H54 (cell line): ENCODE data around the gene LRRC9.

Experiments used
- DNase-seq: peaks from one replicate; pipeline ENCODE4 v3.0.0; 2011; ENCODE audit warnings: low spot score, mixed read lengths; ENCODE audit not compliant: insufficient read length
- FAIRE-seq: peaks from 3 replicates; lab custom pipeline; 2011; peaks lifted over from hg19 to GRCh38; lab: Jason Lieb, UNC
- POLR2A ChIP-seq: IDR thresholded peaks from 2 replicates; pipeline ENCODE4 v1.6.1; 2011; ENCODE audit warnings: low read depth, mild to moderate bottlenecking, low read length

LRRC9 gene

DNA sequence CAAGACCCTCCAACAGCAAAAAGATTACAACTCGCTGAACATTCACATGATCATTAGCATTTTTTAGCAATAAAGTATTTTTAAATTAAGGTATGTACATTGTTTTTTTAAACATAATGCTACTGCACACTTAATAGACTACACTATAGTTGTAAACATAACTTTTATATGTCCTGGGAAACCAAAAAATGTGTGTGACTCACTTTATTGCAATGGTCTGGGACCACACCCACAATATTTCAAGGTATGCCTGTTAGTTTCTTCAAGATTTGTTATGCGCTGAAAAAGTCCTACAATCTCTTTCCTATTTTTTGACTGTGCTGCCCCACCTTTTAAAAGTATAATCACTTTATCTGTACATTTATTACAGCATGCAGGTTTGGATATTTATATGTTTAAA is 141.4 kb downstream of the LRRC9 start:
- TF ChIP-seq POLR2A: no peak
- no peak for FAIRE-seq

DNA sequence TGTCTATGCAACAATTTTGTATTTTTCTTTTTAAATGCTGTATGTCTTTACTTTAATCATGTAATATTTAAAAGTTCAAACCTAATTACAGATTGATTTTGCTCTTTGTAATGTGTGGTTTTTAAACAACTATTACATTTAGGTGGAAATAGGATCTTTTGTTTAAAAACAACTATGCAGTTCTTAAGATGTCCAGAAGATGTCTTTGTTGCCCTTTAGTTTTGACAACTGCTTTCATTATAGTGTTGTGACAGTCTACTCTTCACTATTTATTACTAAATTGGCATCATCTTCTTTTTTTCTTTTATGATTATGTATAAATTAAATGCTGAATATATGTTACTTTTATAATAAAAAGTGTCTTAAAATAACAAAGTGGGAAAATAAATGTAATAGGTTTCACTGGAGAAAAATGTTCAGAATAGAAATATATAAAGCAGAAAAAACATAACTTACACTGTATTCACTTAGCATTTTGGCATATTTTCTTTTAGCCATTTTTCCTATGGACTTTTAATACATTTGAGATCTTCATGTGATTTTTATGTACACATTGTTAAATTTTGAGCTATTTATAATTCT is 144.6 kb downstream of the LRRC9 start:
- TF ChIP-seq POLR2A: no peak
- FAIRE-seq (no peak), DNase-seq (no peak)

More for the DNA sequence above, 141.4 kb downstream of the LRRC9 start:
- DNase-seq: no peak

DNA sequence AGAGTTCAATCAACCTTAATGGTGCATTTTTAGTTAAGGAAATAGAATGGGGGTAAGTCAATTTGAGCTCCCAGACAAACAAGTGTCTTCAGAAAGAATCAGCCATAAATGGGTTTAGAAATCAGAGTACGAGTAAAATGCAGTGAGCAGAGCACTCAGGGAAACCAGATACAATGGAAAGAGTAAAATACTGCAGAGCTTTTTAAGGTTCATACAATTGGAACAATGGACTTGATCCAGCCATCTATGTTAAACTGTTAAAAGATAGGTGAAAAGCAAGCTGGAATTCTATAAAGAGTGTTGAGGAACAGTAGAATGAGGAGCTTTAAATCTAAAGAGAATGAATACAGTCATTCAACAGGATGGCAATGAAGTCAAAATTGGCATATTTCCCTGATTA is 147.9 kb downstream of the LRRC9 start:
- FAIRE-seq (no peak), DNase-seq (no peak)
- TF ChIP-seq POLR2A: no peak

DNA sequence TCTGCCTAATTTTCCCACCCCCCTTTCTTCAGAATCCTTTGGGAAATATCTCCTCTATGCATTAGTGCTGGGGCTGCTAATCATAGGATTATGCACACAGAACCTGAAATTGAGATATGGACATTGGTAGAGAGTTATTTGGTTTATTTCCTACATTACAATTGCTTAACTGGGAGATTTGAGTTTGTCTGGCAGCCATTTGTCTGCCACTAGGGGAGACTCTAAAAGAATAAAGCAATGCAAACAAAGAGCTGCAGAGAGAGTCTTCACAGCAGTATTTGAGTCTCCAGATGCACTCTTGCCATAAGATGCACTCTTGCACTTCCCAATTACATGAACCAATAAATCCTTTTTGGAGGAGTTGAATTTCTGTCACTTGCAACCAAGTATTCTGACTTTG is 159.8 kb downstream of the LRRC9 start:
- no peak for TF ChIP-seq POLR2A
- DNase-seq (no peak), FAIRE-seq (no peak)

DNA sequence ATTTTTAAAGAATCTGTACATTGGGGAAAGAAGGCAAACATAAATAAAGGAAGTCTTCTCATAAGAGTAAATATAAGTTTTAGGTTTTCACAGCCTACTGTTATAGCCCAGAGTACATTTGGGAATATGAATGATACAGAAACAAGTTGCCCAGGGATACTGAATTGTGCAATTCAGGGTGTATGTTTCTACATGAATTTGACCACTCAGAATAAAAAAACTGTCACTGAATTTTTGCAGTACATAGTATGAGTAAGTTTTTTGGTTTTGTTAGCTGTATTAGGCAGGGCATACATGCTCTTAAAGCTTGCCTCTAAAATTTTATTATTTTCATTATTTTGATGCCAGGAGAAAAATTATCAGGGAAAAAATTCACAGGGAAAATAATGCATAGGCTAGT is 165.1 kb downstream of the LRRC9 start:
- no peak for TF ChIP-seq POLR2A
- DNase-seq: no peak
- no peak for FAIRE-seq

DNA sequence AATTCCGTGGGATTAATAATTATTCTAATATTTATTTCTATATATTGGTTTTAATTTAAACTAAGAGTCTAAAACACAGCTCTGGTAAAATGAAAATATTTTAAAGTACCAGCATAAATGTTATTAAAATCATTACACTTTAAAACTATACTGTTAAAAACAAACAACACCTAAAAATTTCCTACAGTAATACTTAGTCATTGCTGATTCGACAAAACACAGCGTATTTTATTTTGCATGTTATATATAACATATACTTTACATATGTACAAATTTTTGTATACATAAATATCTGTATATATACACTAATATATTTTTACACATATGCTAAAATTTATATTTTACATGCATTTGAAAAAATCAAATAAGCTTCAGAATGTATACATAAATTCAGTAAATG is 165.7 kb downstream of the LRRC9 start:
- no peak for FAIRE-seq
- no peak for TF ChIP-seq POLR2A
- no peak for DNase-seq

DNA sequence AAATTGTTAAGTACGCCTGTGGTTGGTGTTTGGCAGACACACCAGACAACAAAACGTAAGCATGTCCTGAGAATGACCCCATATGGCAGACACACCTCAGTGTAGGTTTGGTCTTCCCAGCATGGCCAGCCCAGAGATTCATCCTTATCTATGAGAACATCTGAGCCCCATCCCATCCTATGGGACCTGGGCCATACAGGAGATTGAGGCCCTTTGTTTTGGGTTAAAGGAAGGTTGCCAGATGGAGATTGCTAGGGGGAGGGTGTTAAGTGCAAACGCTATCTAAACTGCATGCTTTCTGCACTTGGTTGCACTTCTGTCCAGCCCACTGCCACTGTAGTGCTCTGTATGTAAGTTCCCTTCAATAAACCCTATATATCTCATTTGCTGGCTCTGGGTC is 167.7 kb downstream of the LRRC9 start:
- DNase-seq (no peak), FAIRE-seq (no peak)

DNA sequence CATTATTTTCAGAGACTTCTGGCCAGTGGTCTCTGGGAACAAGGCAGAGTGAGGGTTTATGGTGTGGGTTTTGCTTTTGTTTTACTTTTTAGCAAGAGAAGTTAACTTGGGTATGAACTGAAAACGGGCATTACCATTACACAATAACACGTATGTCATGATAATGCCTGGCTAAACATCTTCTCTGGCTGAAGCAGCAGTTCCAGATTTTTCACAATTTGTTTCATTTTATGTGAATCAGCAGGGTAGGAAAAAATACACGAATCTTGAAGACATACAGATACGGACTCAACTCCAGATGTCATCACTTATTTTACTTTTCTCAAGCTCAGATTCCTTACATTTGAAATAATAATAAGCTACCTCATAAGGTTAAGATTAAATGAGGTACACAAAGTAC is 169.3 kb downstream of the LRRC9 start:
- TF ChIP-seq POLR2A: no peak
- FAIRE-seq (no peak), DNase-seq (no peak)

More for the DNA sequence above, 167.7 kb downstream of the LRRC9 start:
- no peak for TF ChIP-seq POLR2A

DNA sequence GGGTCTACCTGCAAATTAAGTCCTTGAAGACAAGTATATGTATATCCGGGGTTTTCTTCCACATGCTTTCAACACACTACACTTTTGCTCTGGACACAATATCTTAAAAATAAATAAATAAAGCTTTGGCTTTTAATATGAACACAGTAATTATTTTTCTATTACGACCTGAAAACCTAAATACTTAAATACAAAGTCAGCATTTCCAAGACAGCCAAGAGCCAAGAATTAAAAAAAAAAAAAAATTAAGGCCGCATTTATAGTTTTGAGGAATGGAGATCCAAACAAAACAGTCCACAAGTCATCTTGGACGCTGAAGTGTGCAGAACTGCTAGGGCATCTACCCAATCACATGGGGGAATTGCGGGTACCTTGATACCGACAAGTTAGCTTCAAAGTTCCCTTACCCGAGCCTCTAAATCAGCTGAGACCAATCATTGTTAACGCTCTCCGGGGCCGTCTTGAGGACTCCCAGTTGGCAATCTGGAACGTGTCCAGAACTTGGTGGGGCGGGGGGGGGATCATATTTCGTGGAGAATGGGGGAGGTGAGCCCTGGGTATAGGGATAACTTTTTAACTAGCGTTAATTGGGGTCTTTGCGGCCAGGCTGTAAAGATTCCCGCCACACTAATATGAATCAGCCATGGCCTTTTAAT is 171.0 kb downstream of the LRRC9 start:
- FAIRE-seq (no peak), DNase-seq (no peak)
- no peak for TF ChIP-seq POLR2A

DNA sequence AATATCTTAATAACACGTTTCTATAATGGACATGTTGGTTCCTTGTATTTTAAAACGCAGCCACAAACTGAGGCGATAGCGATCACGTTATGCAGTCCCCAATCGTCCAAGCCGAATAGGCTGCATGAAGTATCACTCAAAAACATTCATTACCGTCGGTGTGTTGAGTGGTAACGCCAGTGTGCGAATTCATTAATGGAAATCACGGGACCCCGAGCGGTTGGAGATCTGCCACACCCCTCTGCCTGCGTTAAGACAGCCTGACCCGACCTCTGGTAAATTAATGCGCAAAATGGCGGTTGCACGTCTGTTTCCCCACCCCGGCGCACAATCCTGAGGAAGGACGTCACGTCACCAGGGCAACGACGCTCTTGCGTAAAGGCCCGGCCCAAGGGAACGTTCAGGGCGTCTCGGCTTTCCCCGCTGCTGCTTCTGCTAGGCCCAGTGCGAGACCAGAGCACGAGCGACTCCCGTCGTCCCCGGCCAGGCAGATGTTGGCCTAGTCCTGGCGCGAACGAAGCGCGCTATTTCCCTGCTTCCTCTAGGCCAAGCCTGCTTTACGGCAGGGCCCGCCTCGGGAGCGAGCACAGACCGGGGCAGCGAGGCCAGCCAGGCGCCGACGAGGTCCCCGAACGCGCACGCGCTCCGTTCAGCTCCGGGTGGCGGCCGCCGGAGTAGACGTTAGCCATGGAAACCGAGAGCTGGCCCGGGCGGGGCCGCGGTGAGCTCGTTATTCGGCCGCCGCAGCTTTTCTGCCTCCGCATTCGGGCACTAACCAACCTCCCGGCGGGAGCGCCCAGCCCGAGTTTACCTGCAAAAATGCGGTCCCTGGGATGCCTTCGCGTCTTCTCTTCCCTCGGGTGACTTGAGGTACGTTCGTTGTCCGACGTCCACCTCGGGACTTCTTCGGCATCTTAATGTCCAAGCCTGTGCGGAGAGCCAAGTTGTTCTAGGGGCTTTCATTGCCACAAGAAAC is 171.9 kb downstream of the LRRC9 start, which contains the start of gene PCNX4:
PCNX4 (plus strand) TSS at position 374 of the 976 bp plus-strand sequence. CDS start 15,716 bp downstream, outside the sequence.
- FAIRE-seq (peak; percentile 94), DNase-seq (peak; percentile 48)
- peak; percentile 88 for TF ChIP-seq POLR2A

DNA sequence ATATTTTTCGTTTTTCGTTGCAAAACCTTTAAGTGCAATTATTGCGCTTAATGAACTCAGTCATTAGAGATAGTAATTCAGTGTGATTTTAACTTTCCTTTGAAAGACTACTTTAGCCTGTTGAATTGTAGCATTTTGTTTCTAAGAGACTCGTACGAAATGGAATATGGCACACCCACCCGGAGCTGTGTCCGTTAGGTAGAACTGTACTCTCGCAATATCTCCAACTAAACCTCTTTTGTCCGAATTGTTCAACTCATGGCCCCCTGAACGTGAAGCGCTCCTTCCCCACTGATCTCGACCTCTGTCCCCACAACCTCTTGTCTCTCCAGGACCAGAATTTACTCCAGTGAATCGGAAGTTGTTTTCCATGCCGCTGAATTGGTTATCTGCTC is 172.6 kb downstream of the LRRC9 start:
- no peak for TF ChIP-seq POLR2A
- no peak for DNase-seq
- no peak for FAIRE-seq

DNA sequence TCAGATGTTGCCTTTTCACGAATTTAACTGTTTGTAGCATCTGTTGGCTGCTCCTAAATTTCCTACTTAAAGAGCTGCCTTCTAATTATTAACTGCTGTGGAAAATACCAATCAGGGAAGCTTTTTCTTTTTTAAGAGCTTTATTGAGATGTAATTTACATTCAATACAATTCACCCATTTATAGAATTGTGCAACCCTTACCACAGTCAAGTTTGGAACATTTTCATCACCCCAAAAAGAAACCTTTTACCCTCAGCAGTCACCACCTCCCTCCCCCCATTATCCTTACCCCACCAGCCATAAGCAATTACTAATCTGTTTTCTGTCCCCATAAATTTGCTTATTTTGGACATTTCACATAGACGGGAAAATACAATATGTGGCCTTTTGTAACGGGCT is 173.1 kb downstream of the LRRC9 start:
- no peak for FAIRE-seq
- no peak for DNase-seq
- no peak for TF ChIP-seq POLR2A

DNA sequence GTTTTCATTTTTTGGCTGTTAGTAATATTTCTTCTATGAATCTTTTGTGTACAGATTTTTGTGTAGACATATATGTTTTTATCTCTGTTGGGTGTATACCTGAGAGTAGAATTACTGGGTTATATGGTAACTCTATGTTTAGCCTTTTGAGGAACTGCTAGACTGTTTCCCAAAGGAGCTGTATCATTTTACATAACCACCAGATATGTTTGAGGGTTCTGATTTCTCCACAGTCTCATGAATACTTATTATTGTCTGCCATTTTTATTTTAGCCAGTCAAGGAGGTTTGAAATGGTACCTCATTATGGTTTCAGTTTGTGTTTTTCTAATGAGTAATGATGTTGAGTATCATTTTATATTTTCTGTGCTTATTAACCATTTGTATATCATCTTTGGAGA is 173.7 kb downstream of the LRRC9 start:
- DNase-seq (no peak), FAIRE-seq (no peak)
- TF ChIP-seq POLR2A: no peak
